ENCODE data around the gene PNMA1.
"Not testable (repeated sequence)": the region's sequence is repeated elsewhere in the genome, so short reads cannot be mapped to it uniquely, and the experiment has no call there.

The PNMA1 gene

DNA sequence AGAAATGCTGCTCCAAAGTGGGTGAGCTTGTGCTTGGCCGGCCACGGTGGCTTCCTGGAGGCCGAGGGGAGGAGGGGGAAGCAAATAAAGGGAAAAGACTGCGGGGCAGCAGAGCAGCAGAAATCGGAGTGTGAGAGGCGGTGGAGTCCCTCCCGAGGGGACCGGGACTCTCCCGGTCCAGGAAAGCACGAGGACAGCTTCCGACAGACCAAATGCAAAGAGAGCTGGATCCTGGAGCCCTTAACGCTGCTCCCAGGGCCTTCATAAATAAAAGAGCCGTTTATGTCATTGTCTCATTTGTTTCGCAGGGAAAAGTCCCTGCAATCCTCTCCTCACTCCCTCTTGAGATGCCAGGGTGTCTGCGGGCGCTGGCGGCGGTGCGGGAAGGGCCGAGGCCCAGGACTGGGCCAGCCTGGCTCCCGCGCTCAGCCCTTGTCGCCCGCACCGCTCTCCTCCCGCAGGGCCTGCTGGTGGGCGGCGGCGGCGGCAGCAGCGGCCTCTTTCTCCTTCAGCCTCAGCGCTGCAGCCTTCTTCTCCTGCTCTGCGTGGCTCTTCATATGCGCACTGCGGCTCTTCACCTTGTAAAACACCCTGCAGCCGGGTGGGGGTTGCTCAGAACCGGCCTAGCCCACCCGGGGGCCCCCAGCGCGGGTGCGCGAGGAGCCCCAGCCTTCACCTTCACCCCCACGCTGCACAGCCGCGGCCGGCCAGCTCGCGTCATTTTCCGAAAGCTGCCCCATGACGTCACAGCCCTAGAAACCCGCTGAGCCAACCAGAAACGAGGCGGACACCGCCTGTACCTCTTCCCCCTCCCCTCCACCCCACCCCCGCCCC lies 4.5 kb upstream of the PNMA1 start:
- no peak for DNase-seq (ENCODE audit: low read depth in 3 of 3, low spot score in 1 of 3)

DNA sequence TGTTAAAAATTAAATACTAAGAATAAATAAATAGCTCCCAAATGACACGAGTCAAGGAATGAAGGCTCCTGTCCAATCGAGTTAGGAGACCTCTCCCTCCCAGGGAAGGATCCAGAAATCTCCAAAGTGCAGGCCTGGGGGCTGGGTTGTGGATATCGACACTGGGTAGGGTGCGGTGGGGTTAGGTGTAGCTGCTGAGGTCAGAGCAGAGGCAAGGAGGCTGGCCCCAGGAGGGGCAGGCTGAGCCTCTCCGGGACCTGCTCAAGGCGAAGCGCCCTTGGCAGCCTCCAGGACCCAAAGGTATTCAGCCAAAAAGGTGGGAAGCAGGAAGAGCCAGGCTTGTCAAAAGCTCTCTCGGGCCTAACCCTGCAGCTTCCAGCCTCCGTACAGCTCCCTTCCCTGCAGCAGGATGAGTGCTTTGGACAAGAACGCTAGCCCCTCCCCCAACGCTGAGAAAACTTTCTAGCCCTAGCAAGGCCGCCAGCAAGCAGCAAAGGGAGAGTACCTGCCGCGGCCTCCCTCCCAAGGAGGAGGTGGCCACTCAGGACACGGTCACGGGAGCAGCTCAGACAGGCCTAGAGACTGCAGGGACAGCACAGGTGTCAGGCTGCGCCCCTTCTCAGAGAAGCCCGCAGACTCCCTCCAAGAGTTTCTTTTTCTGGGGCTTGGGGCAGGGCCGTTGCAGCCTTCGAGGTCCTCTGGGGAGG lies 3.7 kb upstream of the PNMA1 start:
- DNase-seq (ENCODE audit: low read depth in 3 of 3, low spot score in 1 of 3) = no peak

DNA sequence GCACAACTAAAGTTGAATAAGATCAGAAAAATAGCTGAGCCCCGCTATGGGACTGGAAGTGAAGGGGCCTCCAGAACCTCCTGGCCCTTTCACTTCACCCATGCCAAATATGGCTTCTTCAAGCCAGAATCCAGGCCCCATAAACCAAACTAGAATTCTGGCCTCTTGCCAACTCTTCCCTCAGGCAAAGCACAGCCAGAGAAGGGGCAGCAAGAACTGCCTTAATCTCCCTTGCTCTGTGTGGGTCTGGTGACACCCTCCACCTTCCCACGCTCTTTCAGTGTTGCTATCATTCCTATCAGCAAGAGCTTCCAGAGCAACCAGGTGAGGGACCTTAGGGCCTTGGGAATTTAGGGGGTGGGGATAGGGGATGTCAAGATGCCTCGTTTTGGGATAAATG lies 3.1 kb upstream of the PNMA1 start:
- DNase-seq (ENCODE audit: low read depth in 3 of 3, low spot score in 1 of 3) = no peak

DNA sequence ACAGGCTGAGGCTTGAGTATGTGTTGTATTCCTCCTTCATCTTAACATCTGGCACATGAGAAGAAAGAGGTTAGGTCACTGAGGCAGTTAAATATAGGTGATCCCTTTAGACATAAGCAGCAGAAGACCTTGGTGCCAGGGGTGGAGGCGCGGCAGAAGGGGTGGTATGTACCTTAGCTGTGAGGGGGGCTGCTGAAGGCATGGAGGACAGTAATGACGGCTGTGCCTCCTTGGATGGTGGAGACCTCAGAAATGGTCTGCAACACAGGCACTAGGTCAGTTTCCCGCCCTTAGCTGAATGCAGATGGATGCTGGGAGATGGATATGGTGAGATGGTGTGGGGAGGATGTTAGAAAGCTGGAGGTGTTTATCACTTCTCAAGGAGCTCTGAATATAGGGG lies 1.5 kb upstream of the PNMA1 start:
- no peak for DNase-seq (ENCODE audit: low read depth in 3 of 3, low spot score in 1 of 3)

DNA sequence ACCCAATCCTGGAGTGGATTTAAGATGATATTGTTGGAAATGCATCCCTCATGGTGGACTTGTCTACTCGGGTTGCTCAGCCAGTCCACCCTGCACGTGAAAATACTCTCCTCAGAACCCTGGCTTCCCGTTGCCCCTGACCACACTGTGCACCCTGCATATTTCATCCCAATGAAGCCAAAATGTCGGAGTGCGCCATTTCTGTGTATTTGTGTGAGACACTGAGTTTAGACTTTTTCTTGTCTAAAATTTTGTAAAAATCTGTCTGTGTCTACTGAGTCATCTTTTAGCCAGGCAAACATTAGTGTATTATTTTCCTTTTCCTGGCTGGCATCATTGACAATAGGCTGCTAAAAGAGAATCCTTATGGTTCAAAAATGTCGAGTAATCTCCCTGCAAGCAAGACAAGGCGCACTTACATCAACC lies 485 bp upstream of the PNMA1 start:
- no peak for DNase-seq (ENCODE audit: low read depth in 3 of 3, low spot score in 1 of 3)

DNA sequence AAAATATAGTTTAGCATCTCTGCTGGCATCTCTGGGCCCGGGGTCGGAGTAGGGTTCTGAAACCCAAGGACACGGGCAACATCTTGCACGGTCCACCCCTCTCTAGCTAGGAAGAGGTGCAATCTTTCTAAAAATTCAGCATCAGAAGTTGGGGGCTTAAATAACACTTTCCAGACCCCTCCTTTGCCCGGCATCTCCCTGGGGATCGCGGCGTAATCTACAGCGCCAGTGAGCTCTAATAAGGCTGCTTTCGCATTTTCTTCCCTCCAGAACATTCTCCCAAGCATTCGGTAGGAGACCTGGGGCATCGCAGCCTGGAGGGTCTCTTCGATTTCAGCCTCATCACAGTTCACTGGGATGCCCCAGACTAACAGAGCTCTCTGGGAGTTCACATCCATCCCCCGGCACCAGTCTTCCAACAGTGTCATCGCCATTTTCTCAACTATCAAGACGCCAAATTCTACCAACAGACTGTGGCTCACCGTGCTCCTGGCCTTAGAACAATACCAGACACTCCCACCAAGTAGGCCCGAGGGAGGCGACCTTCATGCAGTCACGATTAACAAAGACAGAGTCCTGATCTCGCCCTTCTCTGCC lies 880 bp downstream of the PNMA1 start:
- no peak for DNase-seq (ENCODE audit: low read depth in 3 of 3, low spot score in 1 of 3)

DNA sequence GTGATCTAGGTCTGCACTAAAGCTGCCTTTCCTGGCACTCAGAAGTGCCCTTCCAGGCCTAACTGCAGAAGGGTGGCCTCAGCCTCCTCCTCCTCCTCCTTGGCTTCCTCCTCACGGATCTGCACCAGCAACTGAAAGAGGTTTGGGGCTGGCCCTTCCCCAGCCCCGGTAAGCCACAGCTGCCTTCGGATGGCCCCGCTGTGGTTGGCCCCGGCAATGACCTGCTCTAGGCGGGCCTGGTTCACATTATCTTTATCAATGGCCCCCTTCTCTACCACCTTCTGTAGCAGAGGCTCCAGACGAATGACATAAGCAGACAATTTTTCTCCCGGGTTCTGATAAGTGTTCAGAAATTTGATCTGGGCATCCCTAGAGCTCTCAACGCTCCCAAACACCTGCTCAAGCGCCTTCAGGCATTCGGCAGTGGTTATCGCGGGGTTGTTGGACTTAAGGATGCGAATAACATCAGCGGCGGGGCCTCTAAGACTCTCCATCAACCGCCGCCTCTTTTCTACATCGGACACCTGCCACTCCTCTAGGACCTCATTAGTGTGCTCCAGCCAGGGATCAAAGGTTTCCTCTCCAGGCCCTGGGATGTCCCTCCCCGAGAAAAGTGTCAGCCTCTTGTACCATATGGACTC lies 1.5 kb downstream of the PNMA1 start:
- DNase-seq (ENCODE audit: low read depth in 3 of 3, low spot score in 1 of 3) = peak in 1 of 3 donors; percentile 19

DNA sequence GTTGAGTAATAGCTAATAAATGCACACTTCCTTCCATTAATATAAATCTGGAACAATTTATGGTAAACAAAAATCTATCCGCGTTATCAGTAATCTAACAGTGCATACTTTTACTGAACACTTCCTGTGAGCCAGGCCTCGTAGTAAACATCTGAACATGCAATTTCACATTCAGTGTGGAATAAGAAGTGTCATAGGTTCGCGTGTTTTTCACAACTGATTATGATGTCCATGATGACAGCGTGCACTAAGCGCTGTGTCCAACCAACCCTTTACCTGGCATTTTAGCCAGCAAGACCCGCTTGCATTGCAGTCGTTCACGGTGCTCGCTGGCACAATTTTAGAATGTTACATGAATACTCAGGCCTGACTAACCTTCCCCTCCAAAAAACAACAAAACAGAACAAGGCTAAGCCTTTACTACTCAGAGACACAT lies 2.1 kb downstream of the PNMA1 start:
- no peak for DNase-seq (ENCODE audit: low read depth in 3 of 3, low spot score in 1 of 3)

DNA sequence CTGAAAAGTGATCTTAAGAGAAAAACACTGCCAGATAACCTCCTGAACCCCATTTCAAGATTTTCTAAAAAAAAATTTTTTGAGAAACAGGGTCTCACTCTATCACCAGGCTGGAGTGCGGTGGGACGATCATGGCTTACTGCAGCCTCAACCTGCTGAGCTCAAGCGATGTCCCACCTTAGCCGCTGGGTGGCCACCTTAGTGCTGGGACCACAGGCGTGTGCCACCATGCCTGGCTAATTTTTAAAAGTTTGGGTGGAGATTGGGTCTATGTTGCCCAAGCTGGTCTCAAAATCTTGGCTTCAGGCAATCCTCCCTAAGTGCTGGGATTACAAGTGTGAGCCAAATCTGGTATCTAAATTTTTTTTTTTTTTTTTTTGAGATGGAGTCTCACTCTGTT lies 3.4 kb downstream of the PNMA1 start:
- no peak for DNase-seq (ENCODE audit: low read depth in 3 of 3, low spot score in 1 of 3)

DNA sequence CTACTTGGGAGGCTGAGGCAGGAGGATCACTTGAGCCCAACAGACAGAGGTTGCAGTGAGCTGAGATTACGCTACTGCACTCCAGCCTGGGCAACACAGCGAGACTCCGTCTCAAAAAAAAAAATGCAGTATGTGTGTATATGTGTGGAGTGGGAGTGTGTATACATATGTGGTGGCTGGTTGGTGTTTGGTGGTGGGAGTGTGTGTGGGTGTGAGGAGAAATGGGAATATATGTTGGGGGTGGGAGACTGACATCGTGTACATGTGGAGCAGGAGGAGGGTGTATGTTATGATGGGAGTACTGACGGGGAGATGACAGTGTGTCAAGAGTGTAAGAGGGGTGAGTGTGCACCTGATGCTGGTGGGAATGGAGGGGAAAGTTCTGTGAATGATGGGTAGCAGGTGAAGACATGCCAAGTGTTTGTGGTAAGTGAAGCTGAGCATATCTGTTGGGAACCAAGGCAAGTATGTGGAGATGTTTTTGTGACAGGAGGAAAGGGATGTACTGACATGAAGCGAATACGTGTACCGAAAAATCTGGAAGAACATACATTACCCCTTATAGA lies 4.2 kb downstream of the PNMA1 start:
- DNase-seq (ENCODE audit: low read depth in 3 of 3, low spot score in 1 of 3) = no peak

DNA sequence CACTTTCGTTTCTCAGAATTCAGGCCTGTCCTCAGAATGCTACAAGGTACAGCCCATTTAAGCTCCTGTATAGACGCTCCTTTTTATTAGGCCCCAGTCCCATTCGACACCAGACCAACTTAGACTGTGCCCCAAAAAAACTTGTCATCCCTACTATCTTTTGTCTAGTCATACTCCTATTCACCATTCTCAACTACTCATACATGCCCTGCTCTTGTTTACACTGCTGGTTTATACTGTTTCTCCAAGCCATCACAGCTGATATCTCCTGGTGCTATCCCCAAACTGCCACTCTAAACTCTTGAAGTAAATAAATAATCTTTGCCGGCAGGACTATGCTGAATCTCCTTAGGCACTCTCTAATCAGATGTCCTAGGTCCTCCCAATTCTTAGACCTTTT lies 6.1 kb downstream of the PNMA1 start:
- not testable (repeated sequence) for DNase-seq (ENCODE audit: low read depth in 3 of 3, low spot score in 1 of 3)

DNA sequence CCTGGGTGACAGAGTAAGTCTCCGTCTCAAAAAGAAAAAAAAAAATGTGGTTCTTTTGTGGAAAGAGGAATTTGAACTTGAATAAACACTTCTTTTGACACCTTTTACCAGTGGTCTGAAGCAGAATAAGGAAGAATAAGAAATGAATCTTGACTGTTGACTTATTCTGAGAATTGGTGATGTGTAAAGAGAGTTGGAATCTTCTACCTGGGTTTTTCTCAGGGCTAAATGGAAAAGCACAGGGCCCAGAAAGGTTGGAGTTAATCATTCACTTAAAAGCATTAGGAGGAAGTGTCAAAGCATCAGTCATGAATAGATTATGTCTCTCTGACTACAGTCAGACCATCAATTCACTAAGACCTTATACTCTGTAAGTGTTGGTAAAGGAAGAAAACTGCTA lies 13.9 kb downstream of the PNMA1 start:
- DNase-seq (ENCODE audit: low read depth in 3 of 3, low spot score in 1 of 3) = no peak

DNA sequence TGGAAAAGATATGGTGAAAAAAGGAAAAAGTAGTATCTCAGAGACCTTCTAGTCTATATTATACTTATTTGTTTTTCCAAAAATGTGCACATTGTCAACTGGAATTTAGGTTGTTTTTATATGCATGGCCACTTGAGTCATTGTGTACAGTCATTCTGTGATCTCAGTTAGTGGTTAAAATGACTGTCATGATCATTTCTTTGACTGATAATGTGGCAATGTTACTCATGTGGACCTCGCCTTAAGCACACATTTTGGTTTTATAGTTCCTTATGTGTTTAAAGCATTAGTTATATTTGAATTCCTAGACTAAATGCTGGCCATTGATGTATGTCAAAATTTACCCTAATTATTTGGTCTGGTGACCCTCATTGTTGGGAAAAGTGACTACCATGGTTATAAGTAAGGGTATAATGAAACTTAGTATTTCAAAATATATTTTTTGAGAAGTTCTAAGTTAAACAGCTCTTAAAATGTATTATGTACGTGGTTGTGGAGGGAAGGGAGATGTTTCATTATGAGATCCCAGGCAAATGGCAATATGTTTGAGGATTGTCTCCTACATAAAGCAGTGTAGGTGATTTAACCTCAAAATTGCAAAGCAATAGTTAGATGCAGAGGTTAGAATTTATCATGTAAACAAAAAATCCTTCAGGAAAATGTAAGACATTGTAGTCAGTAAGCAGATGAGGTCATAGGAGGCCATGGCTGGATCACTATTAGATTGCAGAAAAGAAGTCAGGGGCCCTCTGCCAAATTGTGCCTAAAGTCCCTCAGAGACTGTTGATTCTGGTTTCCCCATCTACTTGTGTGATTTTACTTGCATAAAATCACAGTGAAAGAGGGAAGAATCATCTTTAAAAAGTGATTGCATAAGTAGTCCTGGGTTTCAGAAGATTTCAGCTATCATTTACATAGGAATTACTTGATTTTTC lies 17.5 kb downstream of the PNMA1 start:
- DNase-seq (ENCODE audit: low read depth in 3 of 3, low spot score in 1 of 3) = no peak

DNA sequence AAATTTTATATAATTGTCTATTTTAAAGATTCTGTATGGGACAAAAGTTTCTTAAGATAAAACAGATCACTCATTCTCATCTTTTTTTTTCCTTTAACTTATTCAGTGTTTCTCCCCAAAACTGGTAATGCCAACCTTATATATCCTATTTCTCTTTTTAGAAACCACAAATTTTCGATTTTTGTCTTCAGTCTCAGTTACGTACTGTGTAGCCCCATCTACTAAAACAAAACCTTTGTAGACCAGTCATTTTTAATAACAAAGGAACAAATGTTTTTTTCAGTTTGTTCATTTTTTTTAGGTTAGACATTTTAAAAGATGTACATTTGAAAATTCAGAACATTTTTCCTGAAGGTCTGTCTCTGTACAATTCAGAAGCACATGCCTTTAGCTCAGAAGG lies 18.2 kb downstream of the PNMA1 start:
- DNase-seq (ENCODE audit: low read depth in 3 of 3, low spot score in 1 of 3) = no peak

DNA sequence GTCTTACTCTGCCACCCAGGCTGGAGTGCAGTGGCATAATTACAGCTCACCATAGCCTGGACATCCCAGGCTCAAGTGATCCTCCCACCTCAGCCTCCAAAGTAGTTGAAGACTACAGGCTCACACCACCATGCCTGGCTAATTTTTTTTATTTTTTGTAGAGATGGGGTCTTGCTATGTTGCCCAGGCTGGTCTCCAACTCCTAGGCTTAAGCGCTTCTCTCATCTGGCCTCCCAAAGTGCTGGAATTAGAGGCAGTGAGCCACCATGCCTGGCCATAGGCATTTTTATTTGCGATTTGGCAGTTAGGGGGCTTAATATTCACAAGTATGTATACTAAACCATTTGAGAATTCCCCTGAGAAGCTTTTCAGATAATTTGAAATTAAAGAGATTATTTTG lies 19.1 kb downstream of the PNMA1 start:
- no peak for DNase-seq (ENCODE audit: low read depth in 3 of 3, low spot score in 1 of 3)

DNA sequence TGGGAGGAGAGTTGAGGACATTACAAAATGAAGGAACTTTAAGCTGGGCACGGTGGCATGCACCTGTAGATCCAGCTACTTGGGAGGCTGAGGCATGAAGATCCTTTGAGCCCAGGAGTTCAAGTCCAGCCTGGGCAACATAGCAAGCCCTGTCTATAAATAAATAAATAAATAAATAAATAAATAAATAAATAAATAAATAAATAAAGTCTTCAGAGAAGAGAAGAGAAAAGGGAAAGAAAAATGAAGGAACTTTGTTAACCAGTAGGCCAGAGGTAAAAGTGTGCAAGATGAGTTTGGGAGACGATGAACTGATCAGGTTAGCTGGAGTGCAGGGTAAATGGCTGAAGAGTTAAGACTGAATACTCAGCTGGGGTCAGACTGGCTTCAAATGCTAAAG lies 20.1 kb downstream of the PNMA1 start:
- DNase-seq (ENCODE audit: low read depth in 3 of 3, low spot score in 1 of 3) = no peak

DNA sequence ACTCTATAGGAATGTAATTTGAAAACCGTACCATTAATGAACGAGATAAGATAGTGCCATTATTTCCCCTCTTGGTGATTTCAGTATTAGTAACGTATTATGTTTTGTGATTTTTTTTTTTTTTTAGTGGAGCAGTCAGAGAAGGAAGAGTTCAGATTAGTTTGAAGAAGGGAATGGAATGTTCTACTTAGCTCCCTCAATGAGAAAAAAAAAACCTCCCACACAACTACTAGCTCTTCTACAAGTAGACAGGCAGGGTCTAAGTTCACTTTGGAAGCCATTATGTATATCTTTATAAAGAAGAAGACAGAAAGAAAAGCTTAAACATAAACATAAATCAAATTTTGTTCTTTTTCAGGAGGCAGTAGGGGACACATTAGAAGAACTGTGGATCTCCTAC lies 27.3 kb downstream of the PNMA1 start:
- DNase-seq (ENCODE audit: low read depth in 3 of 3, low spot score in 1 of 3) = no peak

DNA sequence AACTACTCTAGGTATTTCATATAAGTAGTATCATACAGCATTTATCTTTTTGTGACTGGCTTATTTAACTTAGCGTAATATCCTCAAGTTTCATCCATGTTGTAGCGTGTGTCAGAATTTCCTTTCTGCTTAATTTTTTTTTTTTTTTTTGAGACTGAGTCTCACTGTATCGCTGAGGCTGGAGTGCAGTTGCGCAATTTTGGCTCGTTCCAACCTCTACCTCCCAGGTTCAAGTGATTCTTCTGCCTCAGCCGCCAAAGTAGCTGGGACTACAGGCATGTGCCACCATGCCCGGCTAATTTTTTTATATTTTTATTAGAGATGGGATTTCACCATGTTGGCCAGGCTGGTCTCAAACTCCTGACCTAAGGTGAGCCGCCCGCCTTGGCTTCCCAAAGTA lies 28.9 kb downstream of the PNMA1 start:
- no peak for DNase-seq (ENCODE audit: low read depth in 3 of 3, low spot score in 1 of 3)

DNA sequence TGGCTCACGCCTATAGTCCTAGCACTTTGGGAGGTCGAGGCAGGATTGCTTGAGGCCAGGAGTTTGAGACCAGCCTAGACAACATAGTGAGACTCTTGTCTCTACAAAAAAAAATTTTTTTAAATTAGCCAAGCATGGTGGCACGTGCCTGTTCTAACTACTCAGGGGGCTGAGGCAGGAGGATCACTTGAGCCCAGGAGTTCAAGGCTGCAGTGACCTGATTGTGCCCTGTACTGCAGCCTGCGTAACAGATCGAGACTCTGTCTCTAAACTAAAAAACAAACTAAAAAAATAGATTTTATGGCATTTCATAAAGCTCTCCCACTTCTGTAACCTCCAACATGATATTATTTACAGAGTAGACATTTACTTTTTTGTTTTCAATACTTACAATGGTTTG lies 29.6 kb downstream of the PNMA1 start:
- no peak for DNase-seq (ENCODE audit: low read depth in 3 of 3, low spot score in 1 of 3)

DNA sequence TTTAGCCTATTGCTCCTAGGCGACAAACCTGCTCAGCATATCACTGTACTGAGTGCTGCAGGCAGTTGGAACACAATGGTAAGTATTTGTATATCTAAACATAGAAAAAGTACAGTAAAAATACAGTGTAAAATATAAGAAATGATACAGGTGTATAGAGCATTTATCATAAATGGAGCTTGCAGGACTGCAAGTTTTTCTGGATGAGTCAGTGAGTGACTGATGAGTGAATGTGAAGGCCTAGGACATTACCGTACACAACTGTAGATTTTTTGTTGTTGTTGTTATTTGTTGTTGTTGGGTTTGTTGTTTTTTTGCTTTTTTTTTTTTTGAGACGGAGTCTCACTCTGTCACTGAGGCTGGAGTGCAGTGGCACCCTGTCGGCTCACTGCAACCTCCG lies 33.4 kb downstream of the PNMA1 start:
- DNase-seq (ENCODE audit: low read depth in 3 of 3, low spot score in 1 of 3) = no peak
